NT2/D1 (cell line): Measurements from ENCODE around the gene GPR161.

Source experiments
- DNase-seq: peaks from one replicate; pipeline ENCODE4 v3.0.0-alpha.2; 2011; ENCODE audit warnings: low read depth, low spot score
- H3K27me3 ChIP-seq: 2 replicates; pipeline ENCODE4 v1.6.0; 2011; ENCODE audit warnings: mild to moderate bottlenecking; ENCODE audit not compliant: insufficient read length, insufficient read depth
- H3K36me3 ChIP-seq: 2 replicates; pipeline ENCODE4 v1.6.1; 2011; ENCODE audit warnings: mild to moderate bottlenecking, low read length, mixed read lengths; ENCODE audit not compliant: insufficient read depth, insufficient read length
- H3K4me1 ChIP-seq: 2 replicates; pipeline ENCODE4 v1.5.1; 2011; ENCODE audit not compliant: insufficient read depth, insufficient read length
- H3K4me3 ChIP-seq: 2 replicates; pipeline ENCODE4 v1.5.1; 2011; ENCODE audit warnings: low read depth; ENCODE audit not compliant: insufficient read length
- H3K9ac ChIP-seq: 2 replicates; pipeline ENCODE4 v1.6.0; 2011; ENCODE audit warnings: low read depth; ENCODE audit not compliant: insufficient read length
- H3K9me3 ChIP-seq: 2 replicates; pipeline ENCODE4 v1.5.1; 2011; ENCODE audit warnings: mild to moderate bottlenecking, low read length; ENCODE audit not compliant: insufficient read depth
- SUZ12 ChIP-seq: IDR thresholded peaks from 2 replicates; pipeline ENCODE4 v1.6.1; 2011; ENCODE audit not compliant: insufficient read length, insufficient read depth; ENCODE audit errors: extremely low read depth
- YY1 ChIP-seq: IDR thresholded peaks from 2 replicates; pipeline ENCODE4 v1.6.1; 2011; ENCODE audit not compliant: insufficient read length, insufficient read depth
- ZNF274 ChIP-seq: IDR thresholded peaks from 2 replicates; pipeline ENCODE4 v1.6.1; 2011; ENCODE audit warnings: mild to moderate bottlenecking, low read depth, low read length

Gene GPR161

GRCh38 chr1:168102487-168102886 lies 34.2 kb downstream of the GPR161 start:
- no peak for DNase-seq
- H3K36me3 ChIP-seq, result peaks cover 41% of the 10 kb centered on the region
- no peaks in the 10 kb centered on the region for H3K9me3 ChIP-seq
- H3K4me1 ChIP-seq, result no peaks in the 10 kb centered on the region
- no peak overlapping the region for H3K9ac ChIP-seq
- TF ChIP-seq YY1 (no peak), SUZ12 (no peak), ZNF274 (no peak)
- no peaks in the 10 kb centered on the region for H3K27me3 ChIP-seq
- no peak overlapping the region for H3K4me3 ChIP-seq

DNA sequence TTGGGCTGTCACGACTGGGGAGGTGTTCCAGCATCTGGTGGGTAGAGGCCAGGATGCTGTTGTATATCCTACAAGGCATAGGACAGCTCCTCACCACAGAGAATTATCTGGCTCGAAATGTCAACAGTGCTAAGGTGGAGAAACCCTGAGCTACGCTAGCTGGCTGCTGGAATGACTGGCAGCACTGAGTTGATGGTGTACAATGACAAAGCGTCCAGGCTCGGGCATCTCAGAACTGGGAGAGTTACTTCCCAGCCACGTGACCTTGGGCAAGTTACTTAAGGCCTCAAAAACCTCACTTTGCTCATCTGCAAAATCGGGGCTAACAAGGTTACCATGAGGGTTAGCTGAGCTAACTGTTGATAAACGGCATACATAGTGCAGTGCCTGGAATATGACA lies 35.4 kb downstream of the GPR161 start:
- Histone ChIP-seq H3K4me3 (no peak overlapping the region), H3K9ac (no peak overlapping the region), H3K4me1 (no peaks in the 10 kb centered on the region), H3K27me3 (no peaks in the 10 kb centered on the region), H3K9me3 (no peaks in the 10 kb centered on the region), H3K36me3 (peaks cover 52% of the 10 kb centered on the region)
- DNase-seq, result no peak
- TF ChIP-seq YY1 (no peak), ZNF274 (no peak), SUZ12 (no peak)

- no peak for TF ChIP-seq YY1
- TF ChIP-seq ZNF274, result no peak
- TF ChIP-seq SUZ12, result no peak
- Histone ChIP-seq H3K9me3 (no peaks in the 10 kb centered on the region), H3K36me3 (peaks cover 59% of the 10 kb centered on the region), H3K27me3 (no peaks in the 10 kb centered on the region), H3K9ac (no peak overlapping the region), H3K4me1 (no peaks in the 10 kb centered on the region), H3K4me3 (no peak overlapping the region)
- DNase-seq, result no peak
Measured at GRCh38 chr1:168100315-168101002, 36.3 kb downstream of the GPR161 start.

GRCh38 chr1:168099337-168099801 lies 37.4 kb downstream of the GPR161 start:
- TF ChIP-seq YY1 (no peak), ZNF274 (no peak), SUZ12 (no peak)
- Histone ChIP-seq H3K4me3 (no peak overlapping the region), H3K9me3 (no peaks in the 10 kb centered on the region)

GRCh38 chr1:168098534-168099320 lies 38.0 kb downstream of the GPR161 start:
- Histone ChIP-seq H3K9ac (no peak overlapping the region), H3K4me1 (no peaks in the 10 kb centered on the region), H3K9me3 (no peaks in the 10 kb centered on the region), H3K27me3 (no peaks in the 10 kb centered on the region), H3K4me3 (no peak overlapping the region), H3K36me3 (peaks cover 50% of the 10 kb centered on the region)
- DNase-seq, result no peak
- TF ChIP-seq SUZ12 (no peak), YY1 (no peak), ZNF274 (no peak)

More at GRCh38 chr1:168099337-168099801, 37.4 kb downstream of the GPR161 start:
- Histone ChIP-seq H3K36me3 (peaks cover 57% of the 10 kb centered on the region), H3K9ac (no peak overlapping the region), H3K4me1 (no peaks in the 10 kb centered on the region), H3K27me3 (no peaks in the 10 kb centered on the region)
- DNase-seq, result no peak

DNA sequence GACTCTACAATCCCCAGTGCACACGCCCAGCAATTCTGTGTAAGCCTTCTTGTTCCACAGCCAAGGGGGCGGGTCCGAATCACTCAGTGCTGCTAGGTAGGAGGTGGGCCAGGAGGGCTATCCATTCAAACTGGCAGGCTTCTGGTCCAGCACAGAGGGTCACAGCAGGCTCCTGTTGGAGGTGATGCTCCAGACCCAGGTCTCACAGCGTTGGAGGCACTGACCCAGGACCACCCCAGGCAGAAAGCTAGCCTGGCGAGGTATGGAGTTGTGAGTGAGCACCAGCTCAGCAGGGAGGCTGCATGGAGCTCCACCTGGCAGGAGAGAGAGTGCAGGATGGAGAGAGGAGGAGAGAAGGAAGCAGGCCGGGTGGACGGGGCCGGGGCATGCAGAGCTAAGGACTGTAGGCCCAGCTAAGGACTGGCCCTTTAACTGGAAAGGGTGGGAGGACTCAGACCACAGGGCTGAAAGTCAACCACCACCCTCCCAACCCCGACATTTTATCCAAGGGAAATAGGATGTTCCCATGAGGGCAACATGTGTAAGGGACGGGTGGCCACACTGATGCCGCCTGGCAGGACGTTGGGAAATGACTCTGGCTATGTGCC lies 38.7 kb downstream of the GPR161 start:
- Histone ChIP-seq H3K36me3 (peaks cover 50% of the 10 kb centered on the region), H3K9me3 (no peaks in the 10 kb centered on the region), H3K27me3 (no peaks in the 10 kb centered on the region), H3K4me3 (no peak overlapping the region), H3K9ac (no peak overlapping the region), H3K4me1 (no peaks in the 10 kb centered on the region)
- TF ChIP-seq SUZ12, result no peak
- no peak for TF ChIP-seq ZNF274
- no peak for TF ChIP-seq YY1
- DNase-seq, result no peak
